ENCODE measurements around the gene CHAD.

CHAD gene

GRCh38 chr17:50501054-50501453 lies 32.4 kb upstream of the CHAD start:
- no peak overlapping the region for H3K27ac ChIP-seq (ENCODE audit: poor library complexity, severe bottlenecking)
- no peaks in the 10 kb centered on the region for H3K9me3 ChIP-seq (ENCODE audit: severe bottlenecking)
- peaks cover 8% of the 10 kb centered on the region for H3K4me1 ChIP-seq (ENCODE audit: insufficient read depth, poor library complexity, severe bottlenecking)
- TF ChIP-seq CTCF (IDR thresholded peaks at IDR 0.05; ENCODE audit: poor library complexity, severe bottlenecking) = peak; percentile 74
- DNase-seq (ENCODE audit: low spot score) = no peak
- no peak overlapping the region for H3K4me3 ChIP-seq (ENCODE audit: severe bottlenecking)
- H3K36me3 ChIP-seq (ENCODE audit: low read depth) = no peaks in the 10 kb centered on the region
- H3K27me3 ChIP-seq (ENCODE audit: insufficient read depth, poor library complexity, severe bottlenecking) = no peaks in the 10 kb centered on the region
- no peak for ATAC-seq (ENCODE audit: low read depth)

GRCh38 chr17:50499721-50500120 lies 31.0 kb upstream of the CHAD start:
- H3K4me1 ChIP-seq (ENCODE audit: insufficient read depth, poor library complexity, severe bottlenecking) = peaks cover 8% of the 10 kb centered on the region
- no peaks in the 10 kb centered on the region for H3K36me3 ChIP-seq (ENCODE audit: low read depth)
- H3K27me3 ChIP-seq (ENCODE audit: insufficient read depth, poor library complexity, severe bottlenecking) = no peaks in the 10 kb centered on the region
- no peak overlapping the region for H3K27ac ChIP-seq (ENCODE audit: poor library complexity, severe bottlenecking)
- DNase-seq (ENCODE audit: low spot score) (no peak), ATAC-seq (ENCODE audit: low read depth) (no peak)
- TF ChIP-seq CTCF (IDR thresholded peaks at IDR 0.05; ENCODE audit: poor library complexity, severe bottlenecking) = no peak
- H3K9me3 ChIP-seq (ENCODE audit: severe bottlenecking) = no peaks in the 10 kb centered on the region
- H3K4me3 ChIP-seq (ENCODE audit: severe bottlenecking) = no peak overlapping the region

GRCh38 chr17:50499270-50499669 lies 30.6 kb upstream of the CHAD start:
- H3K4me3 ChIP-seq (ENCODE audit: severe bottlenecking) = no peak overlapping the region
- DNase-seq (ENCODE audit: low spot score) (no peak), ATAC-seq (ENCODE audit: low read depth) (no peak)
- H3K27ac ChIP-seq (ENCODE audit: poor library complexity, severe bottlenecking) = no peak overlapping the region
- H3K36me3 ChIP-seq (ENCODE audit: low read depth) = no peaks in the 10 kb centered on the region
- H3K27me3 ChIP-seq (ENCODE audit: insufficient read depth, poor library complexity, severe bottlenecking) = no peaks in the 10 kb centered on the region
- no peak for TF ChIP-seq CTCF (IDR thresholded peaks at IDR 0.05; ENCODE audit: poor library complexity, severe bottlenecking)
- peaks cover 3% of the 10 kb centered on the region for H3K4me1 ChIP-seq (ENCODE audit: insufficient read depth, poor library complexity, severe bottlenecking)
- H3K9me3 ChIP-seq (ENCODE audit: severe bottlenecking) = no peaks in the 10 kb centered on the region

GRCh38 chr17:50498021-50498874 lies 29.6 kb upstream of the CHAD start:
- Histone ChIP-seq H3K27me3 (ENCODE audit: insufficient read depth, poor library complexity, severe bottlenecking) (no peaks in the 10 kb centered on the region), H3K4me3 (ENCODE audit: severe bottlenecking) (no peak overlapping the region), H3K4me1 (ENCODE audit: insufficient read depth, poor library complexity, severe bottlenecking) (no peaks in the 10 kb centered on the region), H3K36me3 (ENCODE audit: low read depth) (no peaks in the 10 kb centered on the region), H3K27ac (ENCODE audit: poor library complexity, severe bottlenecking) (no peak overlapping the region), H3K9me3 (ENCODE audit: severe bottlenecking) (no peaks in the 10 kb centered on the region)
- no peak for DNase-seq (ENCODE audit: low spot score)
- TF ChIP-seq CTCF (IDR thresholded peaks at IDR 0.05; ENCODE audit: poor library complexity, severe bottlenecking) = no peak
- ATAC-seq (ENCODE audit: low read depth) = peak; percentile 72

- Histone ChIP-seq H3K27me3 (ENCODE audit: insufficient read depth, poor library complexity, severe bottlenecking) (no peaks in the 10 kb centered on the region), H3K36me3 (ENCODE audit: low read depth) (no peaks in the 10 kb centered on the region), H3K4me1 (ENCODE audit: insufficient read depth, poor library complexity, severe bottlenecking) (no peaks in the 10 kb centered on the region), H3K4me3 (ENCODE audit: severe bottlenecking) (no peak overlapping the region), H3K27ac (ENCODE audit: poor library complexity, severe bottlenecking) (no peak overlapping the region), H3K9me3 (ENCODE audit: severe bottlenecking) (no peaks in the 10 kb centered on the region)
- no peak for TF ChIP-seq CTCF (IDR thresholded peaks at IDR 0.05; ENCODE audit: poor library complexity, severe bottlenecking)
- DNase-seq (ENCODE audit: low spot score) = no peak
- peak; percentile 38; the same call in 1 of the 3 replicates for ATAC-seq (ENCODE audit: low read depth)
These were observed 27.2 kb upstream of the CHAD start for GRCh38 chr17:50495918-50496317.

All from RWPE2 (cell line).